ENCODE results near the gene PHC1.

Gene PHC1

DNA sequence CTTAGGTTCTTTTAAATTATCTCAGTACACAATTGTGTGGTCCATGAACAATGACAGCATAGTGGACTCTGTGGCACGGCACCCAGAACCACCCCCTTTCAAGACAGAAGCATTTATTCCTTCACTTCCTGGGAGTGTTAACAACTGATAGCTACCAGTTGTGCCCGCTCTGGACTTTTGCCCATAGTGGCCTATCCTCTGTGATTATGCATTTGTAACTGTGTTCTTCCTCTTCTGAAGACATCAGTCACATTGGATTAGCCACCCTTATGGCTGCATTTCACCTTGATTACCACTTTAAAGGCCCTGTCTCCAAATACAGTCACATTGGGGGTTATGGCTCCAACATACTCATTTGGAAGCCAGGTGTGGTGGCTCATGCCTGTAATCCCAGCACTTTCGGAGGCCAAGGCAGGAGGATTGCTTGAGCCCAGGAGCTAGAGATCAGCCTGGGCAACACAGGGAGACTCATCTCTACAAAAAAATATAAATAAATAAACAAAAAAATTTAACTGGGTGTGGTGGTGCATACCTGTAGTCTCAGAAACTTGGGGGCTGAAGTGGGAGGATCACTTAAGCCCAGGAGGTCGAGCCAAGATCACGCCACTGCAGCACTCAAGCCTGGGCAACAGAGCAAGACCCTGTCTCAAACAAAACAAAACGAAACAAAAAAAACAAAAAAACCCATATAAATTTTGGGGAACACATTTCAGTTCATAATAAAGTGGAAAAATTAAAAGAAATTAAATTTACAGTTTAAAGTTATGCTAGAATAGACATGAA lies 27.6 kb upstream of the PHC1 start:
- TF ChIP-seq CTCF (conservative IDR thresholded peaks at IDR 0.05), result no peak
- H3K27ac ChIP-seq, result no peak overlapping the region

- no peak for TF ChIP-seq CTCF (conservative IDR thresholded peaks at IDR 0.05)
- no peak overlapping the region for H3K27ac ChIP-seq
Observed at GRCh38 chr12:8887285-8887715, 27.0 kb upstream of the PHC1 start.

GRCh38 chr12:8890313-8891085 lies 23.8 kb upstream of the PHC1 start:
- 0 out of 2 replicates have a peak overlapping the region, but pooled peaks have one; percentile 0 for H3K27ac ChIP-seq
- TF ChIP-seq CTCF (conservative IDR thresholded peaks at IDR 0.05), result peak; percentile 97

DNA sequence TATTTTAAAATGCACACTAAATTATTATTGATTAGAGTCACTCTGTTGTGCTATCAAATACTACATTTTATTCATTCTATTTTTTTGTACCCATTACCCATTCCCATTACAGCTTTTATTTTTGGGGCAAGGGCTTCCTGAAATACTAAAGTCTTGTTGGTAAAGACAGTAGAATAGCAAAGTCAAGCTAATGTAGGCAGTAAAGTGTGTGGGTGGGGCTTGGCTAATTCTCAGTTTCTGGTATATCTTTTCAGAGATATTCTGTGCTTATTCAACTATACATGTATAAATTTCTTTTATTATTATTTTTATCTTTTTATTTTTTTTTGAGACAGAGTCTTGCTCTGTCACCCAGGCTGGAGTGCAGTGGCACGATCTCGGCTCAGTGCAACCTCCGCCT lies 22.3 kb upstream of the PHC1 start:
- TF ChIP-seq CTCF (conservative IDR thresholded peaks at IDR 0.05), result no peak

GRCh38 chr12:8894378-8894777 lies 19.9 kb upstream of the PHC1 start:
- TF ChIP-seq CTCF (conservative IDR thresholded peaks at IDR 0.05), result no peak

More for the DNA sequence above, 22.3 kb upstream of the PHC1 start:
- no peak overlapping the region for H3K27ac ChIP-seq

DNA sequence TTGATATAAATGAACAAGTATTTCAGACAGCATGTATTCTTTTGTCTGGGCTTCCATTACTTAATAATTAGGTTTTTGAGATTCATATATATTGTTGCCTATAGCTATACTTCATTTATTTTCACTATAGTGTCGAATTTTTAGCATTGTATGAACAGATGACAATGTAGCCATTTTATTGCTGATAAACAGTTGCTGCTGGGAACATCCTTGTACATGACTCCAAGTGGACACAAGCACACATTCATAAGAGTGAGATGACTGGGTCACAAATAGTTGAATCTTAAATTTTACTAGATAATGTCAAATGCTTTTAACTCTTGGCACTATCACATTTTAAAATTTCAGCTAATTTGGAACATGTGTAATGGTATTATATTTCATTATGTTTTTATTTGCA lies 19.3 kb upstream of the PHC1 start:
- H3K27ac ChIP-seq, result no peak overlapping the region
- TF ChIP-seq CTCF (conservative IDR thresholded peaks at IDR 0.05), result no peak

More at GRCh38 chr12:8894378-8894777, 19.9 kb upstream of the PHC1 start:
- no peak overlapping the region for H3K27ac ChIP-seq

DNA sequence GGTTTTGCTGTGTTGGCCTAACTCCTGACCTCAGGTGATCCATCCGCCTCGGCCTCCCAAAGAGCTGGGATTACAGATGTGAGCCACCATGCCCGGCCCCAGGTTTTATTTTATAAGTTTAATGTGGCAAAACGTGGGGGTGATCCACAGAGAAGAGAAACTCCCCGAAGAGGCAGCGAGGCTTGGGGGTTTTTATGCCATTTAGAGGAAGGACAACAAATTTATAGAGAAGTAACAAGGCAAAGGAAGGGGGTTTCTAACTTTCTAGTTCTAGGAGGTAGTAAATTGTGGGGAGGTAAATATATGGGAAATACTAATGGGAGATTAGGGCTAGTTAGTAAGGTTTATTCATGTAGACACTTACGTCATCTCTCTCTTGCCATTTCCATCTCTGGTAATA lies 17.2 kb upstream of the PHC1 start:
- no peak for TF ChIP-seq CTCF (conservative IDR thresholded peaks at IDR 0.05)
- no peak overlapping the region for H3K27ac ChIP-seq
